Measurements from ENCODE around the gene BTF3. TPM values are rescaled to one million over a fixed set of nuclear protein-coding genes. Genes with fewer than 3 reads are reported as not detected.

BTF3 gene
- total RNA-seq, 2 experiments from 2014 or later = 693 to 807 TPM

- H3K27me3 Mint-ChIP-seq = no peaks in the 10 kb centered on the region
- ChIA-PET CTCF (no interaction called here), POLR2A (no interaction called here)
These were observed 15.8 kb downstream of the BTF3 start for GRCh38 chr5:73513996-73514395.

DNA sequence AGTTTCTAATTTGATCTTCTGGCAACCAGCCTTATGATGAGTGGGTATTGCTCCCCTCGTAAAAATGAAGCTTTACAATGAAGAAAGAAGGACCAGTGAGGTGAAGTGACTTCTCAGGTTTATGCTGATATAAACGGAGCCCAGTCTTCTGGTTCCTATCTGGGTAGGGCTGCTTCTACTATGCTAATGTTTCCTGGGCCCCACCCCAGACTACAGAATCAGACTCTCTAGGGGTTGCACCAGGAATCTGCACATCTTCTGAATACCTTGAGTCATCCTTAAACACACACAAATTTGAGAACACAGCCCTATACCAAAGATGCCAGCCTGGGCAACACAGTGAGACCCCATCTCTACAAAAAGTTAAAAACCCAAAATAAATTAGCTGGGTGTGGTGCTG lies 16.2 kb downstream of the BTF3 start:
- Mint-ChIP-seq H3K27ac (no peak overlapping the region), H3K27me3 (no peaks in the 10 kb centered on the region), H3K4me1 (peaks cover 3% of the 10 kb centered on the region), H3K36me3 (ENCODE audit: low read depth) (no peaks in the 10 kb centered on the region), H3K4me3 (no peak overlapping the region), H3K9me3 (no peaks in the 10 kb centered on the region)
- ChIA-PET CTCF (interaction anchor here (0.7 kb wide), 1 partner anchor 452 kb away, joined by 3 read pairs; no protein-coding TSS in a partner anchor), POLR2A (no interaction called here)
- DNase-seq = no peak

More at GRCh38 chr5:73513996-73514395, 15.8 kb downstream of the BTF3 start:
- Mint-ChIP-seq H3K4me3 (no peak overlapping the region), H3K27ac (no peak overlapping the region), H3K9me3 (no peaks in the 10 kb centered on the region), H3K4me1 (no peaks in the 10 kb centered on the region), H3K36me3 (ENCODE audit: low read depth) (no peaks in the 10 kb centered on the region)
- no peak for DNase-seq

- CTCF ChIA-PET = interaction anchor here (0.7 to 1.1 kb wide), 3 partner anchors 8 to 453 kb away, joined by 3 to 4 read pairs (median 3); no protein-coding TSS in a partner anchor
- Mint-ChIP-seq H3K36me3 (ENCODE audit: low read depth) (no peaks in the 10 kb centered on the region), H3K4me1 (peaks cover 7% of the 10 kb centered on the region), H3K27ac (no peak overlapping the region), H3K27me3 (no peaks in the 10 kb centered on the region), H3K9me3 (no peaks in the 10 kb centered on the region), H3K4me3 (no peak overlapping the region)
- DNase-seq = no peak
- POLR2A ChIA-PET = no interaction called here
These were observed 17.0 kb downstream of the BTF3 start for GRCh38 chr5:73515232-73515631.

DNA sequence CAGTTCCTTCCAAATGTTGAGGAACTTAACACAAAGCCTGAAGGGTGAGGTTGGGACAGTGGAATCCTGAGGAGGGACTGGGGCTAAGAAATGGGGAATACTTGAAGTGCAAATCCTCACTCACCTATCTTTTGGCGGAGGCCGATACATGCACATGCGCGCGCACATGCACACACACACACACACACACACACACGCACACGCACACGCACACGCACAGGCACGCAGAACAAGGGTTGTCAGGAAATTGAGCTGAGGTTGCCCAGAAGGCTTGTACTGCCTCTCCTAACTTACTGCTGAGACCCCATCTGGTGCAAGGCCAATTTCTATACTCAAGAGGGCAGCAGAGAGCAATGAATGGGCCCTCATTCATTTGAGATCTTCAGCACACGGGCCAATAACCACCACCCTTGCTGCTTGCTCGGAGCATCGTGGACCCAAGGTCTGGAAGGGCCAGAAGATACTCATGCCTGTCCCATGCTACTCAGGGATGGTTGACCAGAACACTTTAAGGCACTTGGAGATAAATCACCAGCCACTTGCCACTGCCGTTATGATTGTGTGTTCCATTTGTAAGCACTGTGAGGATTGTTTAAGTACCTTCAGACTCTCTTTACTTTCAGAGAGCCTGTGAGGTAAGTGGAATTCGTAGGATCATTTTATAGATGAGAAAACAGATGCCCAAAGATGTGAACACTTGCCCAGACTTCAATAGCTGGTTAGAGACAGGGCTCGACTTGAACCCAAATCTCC lies 21.5 kb downstream of the BTF3 start:
- Mint-ChIP-seq H3K9me3 (no peaks in the 10 kb centered on the region), H3K4me3 (peak overlapping the region; percentile 11), H3K4me1 (peaks cover 7% of the 10 kb centered on the region), H3K36me3 (ENCODE audit: low read depth) (no peaks in the 10 kb centered on the region), H3K27me3 (no peaks in the 10 kb centered on the region), H3K27ac (peak overlapping the region; percentile 48)
- ChIA-PET CTCF (interaction anchor here (0.8 to 5.7 kb wide), 5 partner anchors 8 to 22 kb away, joined by 3 to 41 read pairs (median 8); no protein-coding TSS in a partner anchor), POLR2A (no interaction called here)
- peak; percentile 81 for DNase-seq

GRCh38 chr5:73522989-73523388 lies 24.7 kb downstream of the BTF3 start:
- H3K9me3 Mint-ChIP-seq = no peaks in the 10 kb centered on the region
- H3K27ac Mint-ChIP-seq = no peak overlapping the region
- no peak for DNase-seq
- POLR2A ChIA-PET = no interaction called here
- CTCF ChIA-PET = interaction anchor here (1.5 to 5.7 kb wide), 3 partner anchors 8 to 23 kb away, joined by 4 to 41 read pairs (median 11); no protein-coding TSS in a partner anchor
- no peak overlapping the region for H3K4me3 Mint-ChIP-seq
- peaks cover 2% of the 10 kb centered on the region for H3K27me3 Mint-ChIP-seq
- H3K4me1 Mint-ChIP-seq = peaks cover 7% of the 10 kb centered on the region
- no peaks in the 10 kb centered on the region for H3K36me3 Mint-ChIP-seq (ENCODE audit: low read depth)

- Mint-ChIP-seq H3K9me3 (no peaks in the 10 kb centered on the region), H3K4me1 (peaks cover 7% of the 10 kb centered on the region), H3K36me3 (ENCODE audit: low read depth) (no peaks in the 10 kb centered on the region), H3K27me3 (peaks cover 5% of the 10 kb centered on the region), H3K4me3 (no peak overlapping the region), H3K27ac (no peak overlapping the region)
- ChIA-PET CTCF (interaction anchor here (0.6 to 5.7 kb wide), 2 partner anchors 13 to 269 kb away, joined by 4 to 41 read pairs; no protein-coding TSS in a partner anchor), POLR2A (no interaction called here)
- DNase-seq = no peak
These were observed 25.6 kb downstream of the BTF3 start for GRCh38 chr5:73523861-73524260.

GRCh38 chr5:73525606-73526203 lies 27.5 kb downstream of the BTF3 start:
- Mint-ChIP-seq H3K9me3 (no peaks in the 10 kb centered on the region), H3K27ac (no peak overlapping the region), H3K4me3 (no peak overlapping the region), H3K27me3 (peaks cover 17% of the 10 kb centered on the region), H3K4me1 (no peaks in the 10 kb centered on the region), H3K36me3 (ENCODE audit: low read depth) (no peaks in the 10 kb centered on the region)
- ChIA-PET CTCF (interaction anchor here (1.0 kb wide), 1 partner anchor 10 kb away, joined by 3 read pairs; no protein-coding TSS in a partner anchor), POLR2A (no interaction called here)
- no peak for DNase-seq

DNA sequence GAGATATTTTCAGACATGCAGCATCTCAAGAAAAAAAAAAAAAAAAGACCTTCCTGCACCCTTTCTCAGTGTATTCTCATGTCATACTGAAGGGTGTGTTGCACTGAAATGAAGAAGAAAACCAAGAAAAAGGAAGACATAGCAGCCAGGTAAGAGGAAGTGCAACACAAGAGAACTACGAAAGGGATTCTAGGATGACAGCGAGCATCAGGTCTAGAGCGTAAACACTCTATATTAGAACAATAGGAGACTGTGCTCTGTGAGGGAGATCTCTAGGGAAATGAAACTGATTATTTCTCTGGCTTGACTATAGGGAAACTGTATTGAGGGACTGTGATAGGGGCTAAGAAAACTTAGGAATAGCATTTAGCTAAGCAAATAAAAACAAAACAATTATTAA lies 30.0 kb downstream of the BTF3 start:
- Mint-ChIP-seq H3K27me3 (peaks cover 30% of the 10 kb centered on the region), H3K4me3 (no peak overlapping the region), H3K9me3 (no peaks in the 10 kb centered on the region), H3K4me1 (no peaks in the 10 kb centered on the region), H3K27ac (no peak overlapping the region), H3K36me3 (ENCODE audit: low read depth) (no peaks in the 10 kb centered on the region)
- ChIA-PET POLR2A (no interaction called here), CTCF (no interaction called here)
- DNase-seq = no peak

DNA sequence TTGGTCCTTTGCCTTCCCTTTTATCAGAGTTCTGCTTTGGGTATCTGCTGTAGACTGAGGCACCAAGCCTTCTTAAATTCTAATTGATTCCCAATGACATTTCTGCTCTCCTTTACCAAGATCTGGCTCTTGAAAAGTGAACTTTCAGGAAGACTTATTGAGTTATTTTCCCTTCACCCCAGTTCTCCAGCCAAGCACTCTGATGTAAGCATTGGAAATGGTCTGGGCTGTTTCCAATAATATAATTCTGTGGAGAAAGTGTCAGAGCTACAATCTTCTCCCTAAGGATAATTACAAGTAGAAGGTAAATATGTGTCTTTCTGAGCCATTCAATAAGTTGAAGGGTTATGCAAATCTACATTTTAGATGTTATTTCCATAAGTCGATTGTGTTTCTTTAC lies 30.8 kb downstream of the BTF3 start:
- peaks cover 34% of the 10 kb centered on the region for H3K27me3 Mint-ChIP-seq
- H3K36me3 Mint-ChIP-seq (ENCODE audit: low read depth) = no peaks in the 10 kb centered on the region
- H3K9me3 Mint-ChIP-seq = no peaks in the 10 kb centered on the region
- no peaks in the 10 kb centered on the region for H3K4me1 Mint-ChIP-seq
- no peak overlapping the region for H3K4me3 Mint-ChIP-seq
- no peak for DNase-seq
- CTCF ChIA-PET = interaction anchor here (1.2 kb wide), 1 partner anchor 15 kb away, joined by 3 read pairs; no protein-coding TSS in a partner anchor
- POLR2A ChIA-PET = no interaction called here
- no peak overlapping the region for H3K27ac Mint-ChIP-seq

GRCh38 chr5:73531356-73531755 lies 33.1 kb downstream of the BTF3 start:
- Mint-ChIP-seq H3K27me3 (peaks cover 47% of the 10 kb centered on the region), H3K4me1 (no peaks in the 10 kb centered on the region), H3K36me3 (ENCODE audit: low read depth) (no peaks in the 10 kb centered on the region), H3K27ac (no peak overlapping the region), H3K9me3 (no peaks in the 10 kb centered on the region), H3K4me3 (no peak overlapping the region)
- POLR2A ChIA-PET = no interaction called here
- CTCF ChIA-PET = interaction anchor here (1.8 kb wide), 1 partner anchor 10 kb away, joined by 11 read pairs; no protein-coding TSS in a partner anchor
- no peak for DNase-seq

GRCh38 chr5:73532195-73532594 lies 34.0 kb downstream of the BTF3 start:
- Mint-ChIP-seq H3K27ac (no peak overlapping the region), H3K9me3 (no peaks in the 10 kb centered on the region), H3K36me3 (ENCODE audit: low read depth) (no peaks in the 10 kb centered on the region), H3K4me3 (no peak overlapping the region), H3K4me1 (no peaks in the 10 kb centered on the region), H3K27me3 (peaks cover 47% of the 10 kb centered on the region)
- DNase-seq = no peak
- CTCF ChIA-PET = no interaction called here
- POLR2A ChIA-PET = no interaction called here

DNA sequence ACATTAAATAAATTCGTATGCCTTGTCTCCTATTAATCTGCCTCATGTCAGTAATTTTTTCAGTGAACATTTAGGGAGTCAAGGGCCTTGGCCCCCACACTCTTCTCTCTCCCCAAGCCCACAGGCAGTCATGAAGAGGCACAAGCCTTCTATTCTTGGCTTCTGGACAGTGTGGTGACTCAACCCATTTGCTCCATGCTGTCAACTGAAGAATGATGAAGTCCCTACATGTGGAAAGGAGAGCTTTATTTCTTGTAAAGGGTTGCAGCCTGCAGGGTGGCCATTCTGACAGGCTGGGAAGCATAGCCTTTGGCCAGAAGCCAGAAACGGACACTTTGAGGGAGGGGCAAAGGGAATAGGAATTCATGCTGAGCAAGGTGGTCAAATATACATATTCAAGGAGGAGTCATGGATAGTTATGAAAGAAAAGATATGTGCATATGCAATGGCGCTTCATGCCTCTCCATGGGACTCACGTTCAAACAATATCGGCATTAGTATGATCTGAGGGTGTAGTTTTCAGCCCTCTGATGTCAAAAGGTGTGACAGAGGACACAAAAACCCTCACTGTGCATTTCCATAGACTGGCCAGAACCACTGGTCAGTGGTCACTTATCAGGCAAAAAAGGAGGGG lies 35.9 kb downstream of the BTF3 start:
- Mint-ChIP-seq H3K4me1 (no peaks in the 10 kb centered on the region), H3K27me3 (peaks cover 39% of the 10 kb centered on the region), H3K4me3 (no peak overlapping the region), H3K36me3 (ENCODE audit: low read depth) (no peaks in the 10 kb centered on the region), H3K27ac (no peak overlapping the region), H3K9me3 (no peaks in the 10 kb centered on the region)
- DNase-seq = no peak
- ChIA-PET CTCF (interaction anchor here (6.5 kb wide), 1 partner anchor 12 kb away, joined by 41 read pairs; no protein-coding TSS in a partner anchor), POLR2A (no interaction called here)

GRCh38 chr5:73534971-73535370 lies 36.7 kb downstream of the BTF3 start:
- H3K9me3 Mint-ChIP-seq = no peaks in the 10 kb centered on the region
- no peak for DNase-seq
- no peak overlapping the region for H3K27ac Mint-ChIP-seq
- H3K4me3 Mint-ChIP-seq = no peak overlapping the region
- ChIA-PET CTCF (interaction anchor here (0.5 to 6.5 kb wide), 3 partner anchors 9 to 1092 kb away, joined by 3 to 41 read pairs (median 3); no protein-coding TSS in a partner anchor), POLR2A (no interaction called here)
- H3K36me3 Mint-ChIP-seq (ENCODE audit: low read depth) = no peaks in the 10 kb centered on the region
- no peaks in the 10 kb centered on the region for H3K4me1 Mint-ChIP-seq
- H3K27me3 Mint-ChIP-seq = peaks cover 35% of the 10 kb centered on the region
